Suprapubic skin (tissue), 4 donors: ENCODE data around the gene XCL1.

Source experiments
- CTCF ChIP-seq, 2 donors: fragments of 200-600 bp in 1 of 2; fragments of 450-650 bp in 1 of 2; sonication (generic) in 1 of 2; IDR thresholded peaks; one replicate each; pipeline ENCODE4 v1.5.1; 2016 to 2019; ENCODE audit warnings: antibody characterized with exemption in 2 of 2, mild to moderate bottlenecking in 1 of 2, moderate library complexity in 1 of 2
- POLR2A ChIP-seq, 2 donors: fragments of 450-650 bp; IDR thresholded peaks; one replicate each; pipeline ENCODE4 v1.6.1; 2017; ENCODE audit warnings: antibody characterized with exemption in 2 of 2, mild to moderate bottlenecking in 2 of 2, moderate library complexity in 2 of 2
- POLR2AphosphoS5 ChIP-seq, 3 donors: sonication (generic); formaldehyde crosslinking; IDR thresholded peaks; one replicate each; pipeline ENCODE4 v1.6.1; 2017; ENCODE audit warnings: antibody characterized with exemption in 3 of 3

GRCh38 chr1:168531615-168532345, 44.6 kb upstream of the XCL1 start:
- TF ChIP-seq POLR2A (IDR thresholded peaks at IDR 0.05) (no peak), CTCF (IDR thresholded peaks at IDR 0.05) (no peak), POLR2AphosphoS5 (IDR thresholded peaks at IDR 0.05) (no peak)
